RWPE2 (cell line): ENCODE data around the gene CDC42EP4.

Source experiments
- ATAC-seq: fragments of 200-7000 bp; cut with Tn5 transposase; 3 replicates; pipeline ENCODE4 v1.9.1; 2021; ENCODE audit warnings: low read depth
- DNase-seq: peaks from one replicate; pipeline ENCODE4 v3.0.0-alpha.2; 2020; ENCODE audit warnings: low spot score
- H3K27ac ChIP-seq: fragments of 450-650 bp; 2 replicates; pipeline ENCODE4 v1.5.1; 2017; ENCODE audit warnings: mild to moderate bottlenecking; ENCODE audit not compliant: poor library complexity, severe bottlenecking
- H3K27me3 ChIP-seq: fragments of 250-450 bp; sonication (Bioruptor Pico); 2 replicates; pipeline ENCODE4 v1.5.1; 2021; ENCODE audit warnings: mild to moderate bottlenecking, moderate library complexity; ENCODE audit not compliant: insufficient read depth, poor library complexity, severe bottlenecking
- H3K36me3 ChIP-seq: fragments of 250-450 bp; sonication (Bioruptor Pico); 2 replicates; pipeline ENCODE4 v1.5.1; 2020; ENCODE audit warnings: low read depth, mild to moderate bottlenecking, moderate library complexity
- H3K4me1 ChIP-seq: fragments of 250-450 bp; sonication (Bioruptor Pico); 2 replicates; pipeline ENCODE4 v1.5.1; 2021; ENCODE audit warnings: mild to moderate bottlenecking, moderate library complexity; ENCODE audit not compliant: insufficient read depth, poor library complexity, severe bottlenecking
- H3K4me3 ChIP-seq: fragments of 250-450 bp; sonication (Bioruptor Pico); 2 replicates; pipeline ENCODE4 v1.5.1; 2021; ENCODE audit warnings: mild to moderate bottlenecking, moderate library complexity; ENCODE audit not compliant: severe bottlenecking
- H3K9me3 ChIP-seq: fragments of 250-450 bp; sonication (Bioruptor Pico); 2 replicates; pipeline ENCODE4 v1.5.1; 2021; ENCODE audit warnings: mild to moderate bottlenecking, moderate library complexity; ENCODE audit not compliant: severe bottlenecking
- TF ChIP-seq, protein P1 (sequence below): fragments of 450-650 bp; IDR thresholded peaks from one replicate; pipeline ENCODE4 v1.5.1; 2017; ENCODE audit warnings: mild to moderate bottlenecking, moderate library complexity; ENCODE audit not compliant: poor library complexity, severe bottlenecking

The CDC42EP4 gene

DNA sequence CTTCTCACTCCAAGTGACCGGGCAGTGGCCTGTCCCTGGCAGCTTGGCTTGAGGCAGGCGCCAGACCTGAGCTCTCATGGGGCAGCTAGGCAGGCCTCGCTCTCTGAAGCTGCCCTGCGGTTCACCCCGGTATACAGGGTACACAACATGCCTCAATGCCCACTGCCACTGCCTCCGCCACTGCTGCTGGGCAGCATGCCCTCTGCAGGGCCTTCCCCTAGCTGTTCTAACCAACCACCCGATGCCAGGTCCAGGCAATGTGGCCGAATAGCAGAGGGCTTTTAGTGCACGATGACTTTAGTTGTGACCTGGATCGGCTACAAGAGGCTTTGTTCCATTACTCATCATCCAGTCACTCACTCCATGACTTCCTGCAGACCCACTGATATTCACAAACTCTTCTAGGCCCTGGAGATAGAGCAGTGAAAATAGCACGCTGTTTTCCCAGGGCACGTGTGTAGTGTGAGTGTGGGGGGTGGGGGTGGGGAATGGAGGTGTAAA, 19.7 kb downstream of the CDC42EP4 start:
- Histone ChIP-seq H3K27me3 (no peaks in the 10 kb centered on the region), H3K36me3 (no peaks in the 10 kb centered on the region), H3K9me3 (no peaks in the 10 kb centered on the region), H3K4me1 (peaks cover 63% of the 10 kb centered on the region), H3K4me3 (no peak overlapping the region), H3K27ac (peak overlapping the region; percentile 89)
- DNase-seq (peak; percentile 62), ATAC-seq (peak; percentile 28)
- TF ChIP-seq, protein P1, sequence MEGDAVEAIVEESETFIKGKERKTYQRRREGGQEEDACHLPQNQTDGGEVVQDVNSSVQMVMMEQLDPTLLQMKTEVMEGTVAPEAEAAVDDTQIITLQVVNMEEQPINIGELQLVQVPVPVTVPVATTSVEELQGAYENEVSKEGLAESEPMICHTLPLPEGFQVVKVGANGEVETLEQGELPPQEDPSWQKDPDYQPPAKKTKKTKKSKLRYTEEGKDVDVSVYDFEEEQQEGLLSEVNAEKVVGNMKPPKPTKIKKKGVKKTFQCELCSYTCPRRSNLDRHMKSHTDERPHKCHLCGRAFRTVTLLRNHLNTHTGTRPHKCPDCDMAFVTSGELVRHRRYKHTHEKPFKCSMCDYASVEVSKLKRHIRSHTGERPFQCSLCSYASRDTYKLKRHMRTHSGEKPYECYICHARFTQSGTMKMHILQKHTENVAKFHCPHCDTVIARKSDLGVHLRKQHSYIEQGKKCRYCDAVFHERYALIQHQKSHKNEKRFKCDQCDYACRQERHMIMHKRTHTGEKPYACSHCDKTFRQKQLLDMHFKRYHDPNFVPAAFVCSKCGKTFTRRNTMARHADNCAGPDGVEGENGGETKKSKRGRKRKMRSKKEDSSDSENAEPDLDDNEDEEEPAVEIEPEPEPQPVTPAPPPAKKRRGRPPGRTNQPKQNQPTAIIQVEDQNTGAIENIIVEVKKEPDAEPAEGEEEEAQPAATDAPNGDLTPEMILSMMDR = peak; percentile 9

DNA sequence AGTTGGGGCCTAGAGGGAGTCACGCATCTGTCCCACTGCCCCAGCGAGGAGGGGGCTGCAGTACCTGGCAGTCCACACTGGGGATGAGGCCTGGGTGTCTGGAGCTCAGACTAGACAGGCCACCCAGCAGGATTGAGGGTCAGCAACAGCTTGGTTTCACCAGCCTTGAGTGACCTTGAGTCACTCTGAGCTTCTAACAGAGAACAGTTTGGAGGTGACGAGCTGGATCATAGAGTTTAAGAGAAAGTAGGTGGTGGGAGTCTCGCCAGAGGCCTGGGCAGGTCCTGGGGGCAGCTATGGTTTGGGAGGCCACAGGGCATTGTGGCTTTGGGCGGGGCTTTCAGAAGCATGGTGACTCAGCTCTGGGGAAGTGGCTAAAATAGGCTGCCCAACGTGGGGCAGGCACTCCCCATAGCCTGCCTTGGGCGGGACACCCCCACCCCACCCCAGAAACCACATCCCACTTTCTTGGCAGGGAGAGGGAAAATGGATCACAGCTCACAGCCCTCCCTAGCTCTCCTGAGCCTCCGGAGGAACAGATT, 20.5 kb downstream of the CDC42EP4 start:
- Histone ChIP-seq H3K4me1 (peaks cover 70% of the 10 kb centered on the region), H3K36me3 (peaks cover 2% of the 10 kb centered on the region), H3K27ac (peak overlapping the region; percentile 89), H3K27me3 (no peaks in the 10 kb centered on the region), H3K9me3 (no peaks in the 10 kb centered on the region), H3K4me3 (no peak overlapping the region)
- DNase-seq (peak; percentile 85), ATAC-seq (peak; percentile 73)
- TF ChIP-seq, protein P1 = no peak

DNA sequence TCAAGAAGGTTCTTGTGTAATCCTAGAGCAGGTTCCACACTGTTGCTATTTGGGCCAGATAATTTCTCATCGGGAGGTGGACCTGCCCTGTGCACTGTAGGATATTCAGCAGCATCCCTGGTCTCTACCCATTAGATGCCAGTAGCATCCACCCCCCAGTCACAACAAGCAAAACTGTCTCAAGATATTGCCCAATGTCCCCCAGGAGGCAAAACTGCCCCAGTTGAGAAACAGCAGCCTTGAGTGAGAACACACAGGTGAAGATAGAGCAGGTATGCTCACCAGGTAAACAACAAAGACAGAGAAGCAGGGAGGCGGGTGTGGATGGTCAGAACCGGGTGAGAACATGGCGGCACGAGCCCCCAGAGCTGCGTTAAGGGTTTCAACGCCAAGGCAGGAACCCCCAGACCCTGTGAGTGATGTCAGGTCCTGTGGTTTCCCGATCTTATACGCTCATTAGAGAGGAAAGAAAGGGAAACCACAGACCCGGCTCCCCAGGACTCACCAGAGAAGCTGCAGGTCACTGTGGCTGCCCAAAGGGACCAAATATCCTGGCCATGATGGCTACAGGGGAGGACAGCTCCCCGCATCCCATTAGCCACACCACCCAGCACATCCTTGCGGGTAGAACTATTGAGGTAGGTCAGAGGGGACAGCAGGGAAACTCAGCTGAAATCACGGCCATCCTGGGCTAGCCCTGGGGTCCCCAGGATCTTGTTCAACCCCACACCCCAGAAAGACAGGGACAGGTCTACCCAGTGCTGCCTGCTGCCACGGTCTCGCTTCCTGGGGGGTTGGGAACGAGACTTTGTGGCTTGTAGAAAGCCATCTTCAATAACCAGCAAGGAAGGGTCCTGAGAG, 21.2 kb downstream of the CDC42EP4 start:
- H3K4me3 ChIP-seq = no peak overlapping the region
- H3K4me1 ChIP-seq = peaks cover 70% of the 10 kb centered on the region
- H3K36me3 ChIP-seq = peaks cover 9% of the 10 kb centered on the region
- DNase-seq (peak; percentile 47), ATAC-seq (no peak)
- TF ChIP-seq, protein P1 = no peak
- H3K27ac ChIP-seq = peak overlapping the region; percentile 89
- no peaks in the 10 kb centered on the region for H3K9me3 ChIP-seq
- no peaks in the 10 kb centered on the region for H3K27me3 ChIP-seq

DNA sequence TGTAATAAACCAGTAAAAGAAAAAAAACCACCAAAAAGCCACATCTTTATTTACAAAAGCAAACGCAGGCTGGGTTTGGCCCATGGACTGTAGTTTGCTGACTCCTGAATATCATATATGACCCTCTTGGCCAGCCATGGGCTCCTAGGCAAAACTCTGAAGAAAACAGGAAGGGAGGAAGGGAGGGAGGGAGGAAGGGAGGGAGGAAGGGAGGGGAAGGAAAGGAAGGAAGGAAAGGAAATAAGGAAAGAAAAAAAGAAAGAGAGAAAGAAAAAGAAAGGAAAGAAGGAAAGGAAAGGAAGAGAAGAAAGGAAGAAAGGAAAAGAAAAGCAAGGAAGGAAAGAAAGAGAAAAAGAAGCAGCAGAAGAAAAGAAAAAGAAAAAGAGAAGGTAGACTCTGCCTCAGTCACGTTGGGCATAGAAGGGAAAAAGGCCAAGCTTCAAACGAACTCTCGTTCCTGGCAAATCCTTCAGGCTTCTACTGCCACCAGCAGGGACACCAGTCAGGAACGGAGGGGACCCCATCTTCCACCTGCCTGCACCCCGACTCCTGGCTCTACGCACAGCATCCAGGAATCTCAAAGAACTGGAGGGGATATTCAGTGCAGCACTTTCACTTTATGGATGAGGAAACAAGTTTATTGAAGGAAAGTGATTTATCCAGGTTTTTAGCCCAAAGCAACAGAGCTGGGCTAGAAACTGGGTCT, 22.1 kb downstream of the CDC42EP4 start:
- peak overlapping the region; percentile 89 for H3K27ac ChIP-seq
- no peak overlapping the region for H3K4me3 ChIP-seq
- ATAC-seq (no peak), DNase-seq (peak; percentile 16)
- peaks cover 70% of the 10 kb centered on the region for H3K4me1 ChIP-seq
- peaks cover 19% of the 10 kb centered on the region for H3K36me3 ChIP-seq
- no peaks in the 10 kb centered on the region for H3K27me3 ChIP-seq
- TF ChIP-seq, protein P1 = no peak
- no peaks in the 10 kb centered on the region for H3K9me3 ChIP-seq
